GM21515 (cell line): ENCODE results near the gene CENATAC.
A peak's percentile ranks its signal among the peaks of the same experiment; 100 is the strongest.
"Not testable (repeated sequence)": the region's sequence is repeated elsewhere in the genome, so short reads cannot be mapped to it uniquely, and the experiment has no call there.

Experiments
- ATAC-seq: cut with Tn5 transposase; IDR thresholded peaks from one replicate; pipeline ENCODE4 v1.9.1; 2021; ENCODE audit not compliant: unreplicated experiment

The CENATAC gene

GRCh38 chr11:118997627-118998387 lies at the start of gene CENATAC:
TSS of gene CENATAC (plus strand) at chr11:118998138. CDS start at chr11:118998198, 60 bp downstream.
- peak; percentile 90 for ATAC-seq

- ATAC-seq, result no peak
These were observed 44.7 kb upstream of the CENATAC start for GRCh38 chr11:118953265-118953664.

GRCh38 chr11:118953976-118954375 lies 44.0 kb upstream of the CENATAC start:
- not testable (repeated sequence) for ATAC-seq

GRCh38 chr11:118956094-118956846 lies 41.7 kb upstream of the CENATAC start, which contains the start of gene UPK2:
TSS of gene UPK2 (plus strand) at chr11:118956298. CDS start at chr11:118956351, 53 bp downstream.
- ATAC-seq, result no peak

GRCh38 chr11:118956847-118957469 lies 41.0 kb upstream of the CENATAC start:
- no peak for ATAC-seq

- ATAC-seq, result no peak
These were observed 40.4 kb upstream of the CENATAC start for GRCh38 chr11:118957549-118957948.

GRCh38 chr11:118957968-118958367 lies 40.0 kb upstream of the CENATAC start:
- ATAC-seq, result no peak

- ATAC-seq, result no peak
These were observed 39.4 kb upstream of the CENATAC start for GRCh38 chr11:118958577-118958976.

GRCh38 chr11:118961189-118961588 lies 36.7 kb upstream of the CENATAC start:
- ATAC-seq, result no peak

- no peak for ATAC-seq
These were observed 36.3 kb upstream of the CENATAC start for GRCh38 chr11:118961591-118961990.

GRCh38 chr11:118969508-118969907 lies 28.4 kb upstream of the CENATAC start:
- ATAC-seq, result not testable (repeated sequence)

- no peak for ATAC-seq
These were observed 26.3 kb upstream of the CENATAC start, which contains the start of gene FOXR1 for GRCh38 chr11:118971646-118972045. TSS of gene FOXR1 (plus strand) at chr11:118971761. CDS start at chr11:118971932, 171 bp downstream.

GRCh38 chr11:118973985-118974384 lies 24.0 kb upstream of the CENATAC start:
- no peak for ATAC-seq

GRCh38 chr11:118975771-118976709 lies 21.9 kb upstream of the CENATAC start:
- ATAC-seq, result no peak

- no peak for ATAC-seq
These were observed 18.5 kb upstream of the CENATAC start for GRCh38 chr11:118979434-118979833.

GRCh38 chr11:118980191-118980881 lies 17.6 kb upstream of the CENATAC start:
- ATAC-seq, result no peak

GRCh38 chr11:118984337-118984736 lies 13.6 kb upstream of the CENATAC start:
- ATAC-seq, result not testable (repeated sequence)

- ATAC-seq, result no peak
These were observed 13.1 kb upstream of the CENATAC start for GRCh38 chr11:118984825-118985224.

GRCh38 chr11:118988280-118988679 lies 9.7 kb upstream of the CENATAC start:
- ATAC-seq, result no peak
